Smooth muscle cell of the umbilical artery (primary cell): ENCODE results near the gene BCR. TPM values are rescaled to one million over a fixed set of nuclear protein-coding genes. Genes with fewer than 3 reads are reported as not detected.

Source experiments
- total RNA-seq: library from RNA; depleted of rRNA; stranded (reverse); fragments of >200 nt; gene quantifications from 2 replicates; pipeline ENCODE4 v1.2.3, GENCODE V29; 2014

BCR gene
- total RNA-seq, result 24.9 and 83.5 TPM in 2 replicates

DNA sequence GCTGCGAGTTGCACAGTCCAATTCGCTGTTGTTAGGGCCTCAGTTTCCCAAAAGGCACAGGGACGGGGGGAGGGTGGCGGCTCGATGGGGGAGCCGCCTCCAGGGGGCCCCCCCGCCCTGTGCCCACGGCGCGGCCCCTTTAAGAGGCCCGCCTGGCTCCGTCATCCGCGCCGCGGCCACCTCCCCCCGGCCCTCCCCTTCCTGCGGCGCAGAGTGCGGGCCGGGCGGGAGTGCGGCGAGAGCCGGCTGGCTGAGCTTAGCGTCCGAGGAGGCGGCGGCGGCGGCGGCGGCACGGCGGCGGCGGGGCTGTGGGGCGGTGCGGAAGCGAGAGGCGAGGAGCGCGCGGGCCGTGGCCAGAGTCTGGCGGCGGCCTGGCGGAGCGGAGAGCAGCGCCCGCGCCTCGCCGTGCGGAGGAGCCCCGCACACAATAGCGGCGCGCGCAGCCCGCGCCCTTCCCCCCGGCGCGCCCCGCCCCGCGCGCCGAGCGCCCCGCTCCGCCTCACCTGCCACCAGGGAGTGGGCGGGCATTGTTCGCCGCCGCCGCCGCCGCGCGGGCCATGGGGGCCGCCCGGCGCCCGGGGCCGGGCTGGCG is at the start of gene BCR:
TSS of gene BCR (plus strand) at position 209 of the 592 bp plus-strand sequence. CDS start 452 bp downstream, outside the sequence.

DNA sequence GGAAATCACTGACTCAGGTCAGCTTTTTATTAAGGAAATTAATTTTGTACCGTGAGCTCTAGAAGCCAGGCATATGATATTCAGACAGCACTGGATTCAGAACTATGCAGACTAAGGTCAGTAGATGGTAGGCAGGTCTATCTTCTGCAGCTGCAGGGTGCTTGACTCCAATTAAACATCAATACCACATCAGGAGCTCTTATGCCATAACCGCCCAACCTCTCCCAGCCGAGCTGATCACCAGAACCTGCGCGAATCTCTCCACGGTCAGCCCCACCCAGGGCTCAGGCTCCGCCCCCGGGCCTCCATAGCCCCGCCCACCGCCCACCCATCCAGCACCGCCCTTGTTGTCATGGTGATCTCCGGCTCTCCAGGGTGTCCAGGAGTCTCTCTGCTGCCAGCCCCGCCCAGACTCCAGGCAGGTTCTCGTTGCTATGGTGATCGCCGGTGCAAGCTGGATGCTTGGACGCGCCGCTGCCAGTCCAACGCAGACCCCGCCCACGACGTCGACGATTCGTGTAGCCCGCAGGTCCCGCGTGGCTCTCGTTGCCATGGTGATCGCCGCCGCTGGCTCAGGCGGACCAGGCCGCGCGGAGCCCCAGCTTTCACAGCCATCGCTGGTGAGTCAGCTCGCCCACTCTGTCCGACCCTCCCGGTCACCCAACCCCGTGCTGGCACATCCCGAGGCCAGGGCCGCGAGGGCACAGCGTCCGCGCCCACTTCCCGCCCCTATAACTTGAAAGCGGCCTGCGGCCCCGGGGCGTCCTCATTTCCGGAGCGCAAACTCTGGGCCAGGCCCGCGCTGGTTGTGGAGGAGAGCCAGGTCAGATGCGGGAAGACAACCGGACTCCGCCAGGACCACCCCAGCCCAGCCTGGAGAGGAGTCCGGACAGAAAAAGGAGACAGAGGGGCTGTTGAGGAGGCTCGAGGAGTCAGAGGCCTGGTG is 35.1 kb upstream of the BCR start, which contains the start of gene RAB36:
TSS of gene RAB36 (plus strand) at position 546 of the 946 bp plus-strand sequence. CDS start 1,140 bp downstream, outside the sequence.

Other genes with a start within 250 kb of the BCR start
- 7.4 and 15.0 TPM in 2 replicates for gene GNAZ, start 110.0 kb upstream of the BCR start, total RNA-seq
- 0.30 TPM in 1 of 2 replicates, not detected in the other for gene RSPH14, start 38.5 kb upstream of the BCR start, total RNA-seq
- 2.7 and 3.7 TPM in 2 replicates for gene RAB36, start 35.0 kb upstream of the BCR start, total RNA-seq